Astrocyte of the spinal cord (primary cell): ENCODE measurements around the gene EMC1.

ENCODE experiments used
- DNase-seq: peaks from one replicate; pipeline ENCODE4 v3.0.0; 2011; ENCODE audit warnings: low read depth, low spot score
- H3K4me3 ChIP-seq: 2 replicates; pipeline ENCODE4 v1.5.1; 2011; ENCODE audit warnings: low read depth, mild to moderate bottlenecking, low read length, moderate library complexity
- in situ Hi-C: cut with HindIII; loops from 2 replicates; pipeline ENCODE4 v1.10.0; 2017; ENCODE audit warnings: low sequenced_read_pairs
- TF ChIP-seq, protein P1 (sequence below): IDR thresholded peaks from 2 replicates; pipeline ENCODE4 v1.5.1; 2012; ENCODE audit warnings: low read depth, mild to moderate bottlenecking, low read length, inconsistent platforms

Gene EMC1

DNA sequence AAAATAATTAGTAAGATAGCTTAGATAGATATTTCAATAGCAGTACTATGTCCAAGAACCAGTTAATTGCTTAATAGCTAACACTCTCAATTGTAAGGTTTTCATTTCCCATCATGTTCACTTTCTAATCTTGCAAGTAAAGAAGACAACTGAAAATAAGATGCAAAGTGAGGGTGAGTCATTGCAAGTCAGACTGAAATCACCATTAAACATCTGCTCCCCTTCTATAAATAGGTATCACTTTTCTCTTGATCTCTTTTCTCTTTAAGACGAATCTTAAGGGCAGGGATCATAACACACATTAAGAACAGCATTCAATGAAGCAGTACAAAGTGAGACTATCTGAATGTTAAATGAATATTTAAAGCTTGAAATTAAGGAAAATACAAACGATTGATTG, 81.7 kb downstream of the EMC1 start:
- DNase-seq, result peak; percentile 43
- TF ChIP-seq, protein P1, sequence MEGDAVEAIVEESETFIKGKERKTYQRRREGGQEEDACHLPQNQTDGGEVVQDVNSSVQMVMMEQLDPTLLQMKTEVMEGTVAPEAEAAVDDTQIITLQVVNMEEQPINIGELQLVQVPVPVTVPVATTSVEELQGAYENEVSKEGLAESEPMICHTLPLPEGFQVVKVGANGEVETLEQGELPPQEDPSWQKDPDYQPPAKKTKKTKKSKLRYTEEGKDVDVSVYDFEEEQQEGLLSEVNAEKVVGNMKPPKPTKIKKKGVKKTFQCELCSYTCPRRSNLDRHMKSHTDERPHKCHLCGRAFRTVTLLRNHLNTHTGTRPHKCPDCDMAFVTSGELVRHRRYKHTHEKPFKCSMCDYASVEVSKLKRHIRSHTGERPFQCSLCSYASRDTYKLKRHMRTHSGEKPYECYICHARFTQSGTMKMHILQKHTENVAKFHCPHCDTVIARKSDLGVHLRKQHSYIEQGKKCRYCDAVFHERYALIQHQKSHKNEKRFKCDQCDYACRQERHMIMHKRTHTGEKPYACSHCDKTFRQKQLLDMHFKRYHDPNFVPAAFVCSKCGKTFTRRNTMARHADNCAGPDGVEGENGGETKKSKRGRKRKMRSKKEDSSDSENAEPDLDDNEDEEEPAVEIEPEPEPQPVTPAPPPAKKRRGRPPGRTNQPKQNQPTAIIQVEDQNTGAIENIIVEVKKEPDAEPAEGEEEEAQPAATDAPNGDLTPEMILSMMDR, result no peak
- in situ Hi-C loops, result no loop called here
- H3K4me3 ChIP-seq, result no peak overlapping the region

DNA sequence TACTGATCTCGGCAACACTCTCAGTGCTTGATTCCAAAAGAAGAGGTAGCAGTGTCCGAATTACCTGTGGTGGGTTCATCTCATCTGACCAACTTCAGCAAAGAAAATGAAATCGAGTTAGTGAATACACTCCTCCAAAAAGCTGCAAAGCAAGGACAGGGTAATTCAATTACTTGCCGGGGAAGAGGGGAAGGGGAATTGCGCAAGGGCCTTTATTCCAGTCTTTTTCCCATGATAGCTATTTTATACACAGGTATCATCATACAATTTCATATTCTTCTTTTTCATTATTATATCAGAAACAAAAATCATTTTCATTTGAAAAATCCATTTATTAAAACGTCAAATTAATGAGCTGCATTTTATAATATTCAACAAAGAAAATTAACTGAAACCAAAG, 84.2 kb downstream of the EMC1 start:
- no peak for DNase-seq
- in situ Hi-C loops, result no loop called here
- TF ChIP-seq, protein P1, result no peak
- no peak overlapping the region for H3K4me3 ChIP-seq

DNA sequence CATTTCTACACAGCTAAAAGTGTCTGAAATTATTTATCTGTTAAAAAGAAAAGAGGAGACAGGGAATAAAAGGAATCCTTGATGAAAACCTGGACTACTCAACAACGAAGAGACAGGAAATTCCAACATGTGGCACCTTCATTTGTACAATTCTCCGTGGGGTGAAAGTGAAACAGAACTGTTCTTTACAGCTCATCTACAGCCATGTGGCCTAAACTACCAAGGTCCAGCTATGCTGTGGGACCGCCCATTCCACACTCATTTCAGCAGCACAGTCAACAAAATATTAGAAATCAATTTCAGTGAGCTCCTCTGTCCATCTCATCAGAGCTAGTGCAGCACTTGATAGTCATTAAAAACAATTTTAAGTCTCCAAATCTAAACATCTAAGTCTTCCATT, 85.3 kb downstream of the EMC1 start:
- TF ChIP-seq, protein P1, result no peak
- in situ Hi-C loops, result no loop called here
- no peak overlapping the region for H3K4me3 ChIP-seq
- DNase-seq, result no peak
